ENCODE measurements around the gene POU2AF2. TPM values are rescaled to one million over a fixed set of nuclear protein-coding genes. Genes with fewer than 3 reads are reported as not detected.

Gene POU2AF2
- total and polyA plus RNA-seq, 2 of the 8 experiments (the other 6 are each of a cell fraction or from before 2014, with no cell fraction given): not detected

DNA sequence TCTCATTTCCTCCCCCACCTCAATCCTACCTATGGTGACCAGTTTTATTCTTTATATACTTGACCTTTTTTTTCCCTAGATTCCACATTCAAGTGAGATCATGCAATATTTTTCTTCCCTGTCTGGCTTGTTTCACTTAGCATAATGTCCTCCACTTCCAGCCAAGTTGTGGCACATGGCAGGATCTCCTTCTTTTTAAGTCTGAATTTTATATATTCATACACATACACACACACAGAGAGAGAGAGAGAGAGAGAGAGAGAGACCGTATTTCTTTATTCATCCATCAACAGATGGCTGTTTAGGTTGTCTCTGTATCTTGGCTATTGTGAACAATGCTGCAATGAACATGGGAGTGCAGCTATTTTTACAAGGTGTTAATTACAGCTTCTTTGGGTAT is 1.4 kb downstream of the POU2AF2 start:
- H2BK5ac ChIP-seq (ENCODE audit: low read depth, low read length): no peak overlapping the region
- no peak overlapping the region for H3K56ac ChIP-seq (replicated peaks; ENCODE audit: insufficient read length, low read depth, low read length)
- H4K91ac ChIP-seq (replicated peaks; ENCODE audit: insufficient read length, low read length): no peak overlapping the region
- CTCF ChIA-PET (ENCODE audit: partially characterized antibody): interaction anchor here (1.0 to 1.1 kb wide), 2 partner anchors 182 to 199 kb away, joined by 3 to 4 read pairs; no protein-coding TSS in a partner anchor
- H3K36me3 ChIP-seq (ENCODE audit: control insufficient read depth in 2 of 4, insufficient read depth in 4 of 4, low read length in 3 of 4): no peaks in the 10 kb centered on the region
- WGBS, 2 experiments (ENCODE audit: extremely low coverage in 1 of 2, insufficient coverage in 1 of 2, insufficient read length in 1 of 2, insufficient replicate concordance in 2 of 2, low coverage in 1 of 2, low lambda C conversion rate in 2 of 2, missing lambda C conversion rate in 1 of 2): 83% methylated on average over 1 of the region's 1 CpG; no CpG with 5 or more reads in 1 of the 2 experiments
- no peak overlapping the region for H3K14ac ChIP-seq (ENCODE audit: insufficient read length)
- H3K18ac ChIP-seq (ENCODE audit: extremely low read depth, low read length): no peak overlapping the region
- no peak overlapping the region for H2AK5ac ChIP-seq (ENCODE audit: low read depth, low read length)
- no peaks in the 10 kb centered on the region for H3K79me1 ChIP-seq (ENCODE audit: low read depth, low read length)
- H3K23me2 ChIP-seq (ENCODE audit: low read depth, low read length): no peaks in the 10 kb centered on the region
- H2BK20ac ChIP-seq (ENCODE audit: low read length): no peak overlapping the region
- no peak overlapping the region for H3K4me2 ChIP-seq (ENCODE audit: insufficient read depth in 1 of 2, low read depth in 2 of 2, low read length in 2 of 2)
- no peak overlapping the region for H3K27ac ChIP-seq (ENCODE audit: low read depth, low read length)
- no peaks in the 10 kb centered on the region for H3K9me3 ChIP-seq (ENCODE audit: insufficient read depth in 2 of 2, low read depth in 1 of 2, low read length in 1 of 2)
- H3K23ac ChIP-seq (ENCODE audit: insufficient read length): no peak overlapping the region
- no peak overlapping the region for H2BK15ac ChIP-seq (ENCODE audit: low read length)
- no peak overlapping the region for H3K4me3 ChIP-seq (ENCODE audit: extremely low read depth in 1 of 4, insufficient read depth in 2 of 4, low read depth in 3 of 4, low read length in 4 of 4)
- H3K9ac ChIP-seq (replicated peaks in 1 of 4; ENCODE audit: extremely low read depth in 1 of 4, low read depth in 3 of 4, low read length in 3 of 4): no peak overlapping the region
- H2AFZ ChIP-seq (ENCODE audit: low read length): no peak overlapping the region
- H2BK12ac ChIP-seq (ENCODE audit: low read depth, low read length): no peak overlapping the region
- H3K27me3 ChIP-seq (replicated peaks in 1 of 4; ENCODE audit: control insufficient read depth in 3 of 4, extremely low read depth in 1 of 4, insufficient read depth in 3 of 4, low read length in 3 of 4): no peaks in the 10 kb centered on the region
- POLR2A ChIA-PET (ENCODE audit: partially characterized antibody): no interaction called here
- 0 out of 7 replicates have a peak, but pooled peaks cover 0 to 3% (median 0%) of the 10 kb centered on the region in 4 experiments for H3K4me1 ChIP-seq (replicated peaks in 1 of 4; ENCODE audit: control insufficient read depth in 3 of 4, insufficient read depth in 4 of 4, low read length in 3 of 4)
- DNase-seq (ENCODE audit: low read depth in 1 of 2, low spot score in 2 of 2) (no peak), FAIRE-seq (no peak)
- no peak overlapping the region for H4K8ac ChIP-seq (ENCODE audit: extremely low read depth, insufficient read depth, low read length)
- H2BK120ac ChIP-seq (replicated peaks; ENCODE audit: low read depth, low read length): no peak overlapping the region
- no peak overlapping the region for H4K5ac ChIP-seq (ENCODE audit: insufficient read length, low read depth, low read length)
- H4K20me1 ChIP-seq (replicated peaks in 1 of 2; ENCODE audit: control insufficient read depth in 1 of 2, insufficient read depth in 2 of 2, low read length in 2 of 2): no peaks in the 10 kb centered on the region
- H3K4ac ChIP-seq (replicated peaks; ENCODE audit: insufficient read length, low read depth, low read length): no peak overlapping the region
- no peaks in the 10 kb centered on the region for H3K79me2 ChIP-seq (ENCODE audit: control insufficient read depth in 1 of 2, insufficient read depth in 2 of 2, low read length in 2 of 2)
- TF ChIP-seq CREB1 (IDR thresholded peaks at IDR 0.05) (no peak), TAF1 (IDR thresholded peaks at IDR 0.05; ENCODE audit: low read depth, low read length) (no peak), NANOG (IDR thresholded peaks at IDR 0.05; ENCODE audit: insufficient read depth, low read depth, low read length, poor library complexity, severe bottlenecking) (no peak), GTF2F1 (IDR thresholded peaks at IDR 0.05; ENCODE audit: borderline replicate concordance, low read depth, low read length) (no peak), SRF (IDR thresholded peaks at IDR 0.05; ENCODE audit: low read depth, low read length) (no peak), RFX5 (IDR thresholded peaks at IDR 0.05; ENCODE audit: borderline replicate concordance, low read depth, low read length) (no peak), CHD2 (IDR thresholded peaks at IDR 0.05; ENCODE audit: low read length) (no peak)

Measured in H1 (cell line).